HL-60 (cell line): Measurements from ENCODE around the gene DDO.
"Not testable (repeated sequence)": the region's sequence is repeated elsewhere in the genome, so short reads cannot be mapped to it uniquely, and the experiment has no call there.

Experiments used
- DNase-seq, 2 experiments: peaks; one replicate each; pipeline ENCODE4 v3.0.0-alpha.2; 2010 to 2020; ENCODE audit warnings: low read depth in 1 of 2, low spot score in 1 of 2
- H3K27ac ChIP-seq: fragments of 250-450 bp; sonication (Bioruptor Pico); replicated peaks from 2 replicates; pipeline ENCODE4 v1.5.1; 2020; ENCODE audit warnings: mild to moderate bottlenecking, moderate library complexity
- H3K27me3 ChIP-seq: fragments of 250-450 bp; sonication (Bioruptor Pico); 2 replicates; pipeline ENCODE4 v1.5.1; 2021; ENCODE audit warnings: mild to moderate bottlenecking, moderate library complexity; ENCODE audit not compliant: insufficient read depth, poor library complexity, severe bottlenecking
- H3K4me3 ChIP-seq: replicated peaks from 2 replicates; pipeline ENCODE4 v1.5.1; 2011; ENCODE audit warnings: mild to moderate bottlenecking, control low read depth, low read length; ENCODE audit not compliant: insufficient read depth
- CTCF ChIP-seq: IDR thresholded peaks from one replicate; pipeline ENCODE4 v1.5.1; 2011; ENCODE audit warnings: low read length, control low read depth, inconsistent platforms; ENCODE audit not compliant: insufficient read depth
- GABPA ChIP-seq: IDR thresholded peaks from 2 replicates; pipeline ENCODE4 v1.6.1; 2012; ENCODE audit warnings: low read depth
- POLR2AphosphoS5 ChIP-seq: IDR thresholded peaks from 2 replicates; pipeline ENCODE4 v1.6.1; 2012; ENCODE audit warnings: low read depth
- SPI1 ChIP-seq: IDR thresholded peaks from 2 replicates; pipeline ENCODE4 v1.6.1; 2012; ENCODE audit warnings: low read depth, mild to moderate bottlenecking, borderline replicate concordance
- TF ChIP-seq, protein P1 (sequence below): IDR thresholded peaks from 2 replicates; pipeline ENCODE4 v1.6.1; 2012; ENCODE audit warnings: low read depth; ENCODE audit not compliant: insufficient replicate concordance

Gene DDO

GRCh38 chr6:110459137-110459536 is 43.8 kb upstream of the DDO start:
- no peak for DNase-seq
- no peaks in the 10 kb centered on the region for H3K27me3 ChIP-seq
- no peak overlapping the region for H3K4me3 ChIP-seq
- TF ChIP-seq GABPA = no peak
- H3K27ac ChIP-seq = no peak overlapping the region

GRCh38 chr6:110458476-110458875 is 43.1 kb upstream of the DDO start:
- no peak overlapping the region for H3K4me3 ChIP-seq
- TF ChIP-seq CTCF (no peak), POLR2AphosphoS5 (no peak), SPI1 (no peak), GABPA (no peak)
- TF ChIP-seq, protein P1, sequence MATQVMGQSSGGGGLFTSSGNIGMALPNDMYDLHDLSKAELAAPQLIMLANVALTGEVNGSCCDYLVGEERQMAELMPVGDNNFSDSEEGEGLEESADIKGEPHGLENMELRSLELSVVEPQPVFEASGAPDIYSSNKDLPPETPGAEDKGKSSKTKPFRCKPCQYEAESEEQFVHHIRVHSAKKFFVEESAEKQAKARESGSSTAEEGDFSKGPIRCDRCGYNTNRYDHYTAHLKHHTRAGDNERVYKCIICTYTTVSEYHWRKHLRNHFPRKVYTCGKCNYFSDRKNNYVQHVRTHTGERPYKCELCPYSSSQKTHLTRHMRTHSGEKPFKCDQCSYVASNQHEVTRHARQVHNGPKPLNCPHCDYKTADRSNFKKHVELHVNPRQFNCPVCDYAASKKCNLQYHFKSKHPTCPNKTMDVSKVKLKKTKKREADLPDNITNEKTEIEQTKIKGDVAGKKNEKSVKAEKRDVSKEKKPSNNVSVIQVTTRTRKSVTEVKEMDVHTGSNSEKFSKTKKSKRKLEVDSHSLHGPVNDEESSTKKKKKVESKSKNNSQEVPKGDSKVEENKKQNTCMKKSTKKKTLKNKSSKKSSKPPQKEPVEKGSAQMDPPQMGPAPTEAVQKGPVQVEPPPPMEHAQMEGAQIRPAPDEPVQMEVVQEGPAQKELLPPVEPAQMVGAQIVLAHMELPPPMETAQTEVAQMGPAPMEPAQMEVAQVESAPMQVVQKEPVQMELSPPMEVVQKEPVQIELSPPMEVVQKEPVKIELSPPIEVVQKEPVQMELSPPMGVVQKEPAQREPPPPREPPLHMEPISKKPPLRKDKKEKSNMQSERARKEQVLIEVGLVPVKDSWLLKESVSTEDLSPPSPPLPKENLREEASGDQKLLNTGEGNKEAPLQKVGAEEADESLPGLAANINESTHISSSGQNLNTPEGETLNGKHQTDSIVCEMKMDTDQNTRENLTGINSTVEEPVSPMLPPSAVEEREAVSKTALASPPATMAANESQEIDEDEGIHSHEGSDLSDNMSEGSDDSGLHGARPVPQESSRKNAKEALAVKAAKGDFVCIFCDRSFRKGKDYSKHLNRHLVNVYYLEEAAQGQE = no peak
- no peak overlapping the region for H3K27ac ChIP-seq
- no peaks in the 10 kb centered on the region for H3K27me3 ChIP-seq
- DNase-seq = no peak

GRCh38 chr6:110457567-110458175 is 42.3 kb upstream of the DDO start:
- H3K4me3 ChIP-seq, H3K27me3 ChIP-seq, H3K27ac ChIP-seq: not testable (repeated sequence)
- peak; percentile 59 to 80 for DNase-seq
- peak; percentile 35 for TF ChIP-seq CTCF
- TF ChIP-seq POLR2AphosphoS5 = peak; percentile 25; the same call in 1 of the 2 replicates

- DNase-seq = no peak
- TF ChIP-seq, protein P1 = no peak
- TF ChIP-seq CTCF (no peak), GABPA (no peak), POLR2AphosphoS5 (no peak), SPI1 (no peak)
Observed at GRCh38 chr6:110456694-110457093, 41.3 kb upstream of the DDO start.

More at GRCh38 chr6:110456694-110457093, 41.3 kb upstream of the DDO start:
- no peak overlapping the region for H3K4me3 ChIP-seq
- no peaks in the 10 kb centered on the region for H3K27me3 ChIP-seq
- no peak overlapping the region for H3K27ac ChIP-seq
